WI38 (cell line): ENCODE results near the gene PMPCA.

Experiments
- H3K4me3 ChIP-seq: 2 replicates; pipeline ENCODE4 v1.5.1; 2011; ENCODE audit warnings: low read depth, mild to moderate bottlenecking, control low read depth, low read length
- TF ChIP-seq, protein P1 (sequence below): IDR thresholded peaks from 2 replicates; pipeline ENCODE4 v1.5.1; 2012; ENCODE audit warnings: low read depth, mild to moderate bottlenecking, control low read depth, low read length

PMPCA gene

GRCh38 chr9:136410500-136411287, at the start of gene PMPCA, which contains the start of gene ENTR1:
PMPCA (plus strand) TSS chr9:136410658; CDS start chr9:136410669, 11 bp downstream.
ENTR1 (minus strand) TSS chr9:136410614; CDS start chr9:136410397, 217 bp downstream.
- TF ChIP-seq, protein P1, sequence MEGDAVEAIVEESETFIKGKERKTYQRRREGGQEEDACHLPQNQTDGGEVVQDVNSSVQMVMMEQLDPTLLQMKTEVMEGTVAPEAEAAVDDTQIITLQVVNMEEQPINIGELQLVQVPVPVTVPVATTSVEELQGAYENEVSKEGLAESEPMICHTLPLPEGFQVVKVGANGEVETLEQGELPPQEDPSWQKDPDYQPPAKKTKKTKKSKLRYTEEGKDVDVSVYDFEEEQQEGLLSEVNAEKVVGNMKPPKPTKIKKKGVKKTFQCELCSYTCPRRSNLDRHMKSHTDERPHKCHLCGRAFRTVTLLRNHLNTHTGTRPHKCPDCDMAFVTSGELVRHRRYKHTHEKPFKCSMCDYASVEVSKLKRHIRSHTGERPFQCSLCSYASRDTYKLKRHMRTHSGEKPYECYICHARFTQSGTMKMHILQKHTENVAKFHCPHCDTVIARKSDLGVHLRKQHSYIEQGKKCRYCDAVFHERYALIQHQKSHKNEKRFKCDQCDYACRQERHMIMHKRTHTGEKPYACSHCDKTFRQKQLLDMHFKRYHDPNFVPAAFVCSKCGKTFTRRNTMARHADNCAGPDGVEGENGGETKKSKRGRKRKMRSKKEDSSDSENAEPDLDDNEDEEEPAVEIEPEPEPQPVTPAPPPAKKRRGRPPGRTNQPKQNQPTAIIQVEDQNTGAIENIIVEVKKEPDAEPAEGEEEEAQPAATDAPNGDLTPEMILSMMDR, result no peak

DNA sequence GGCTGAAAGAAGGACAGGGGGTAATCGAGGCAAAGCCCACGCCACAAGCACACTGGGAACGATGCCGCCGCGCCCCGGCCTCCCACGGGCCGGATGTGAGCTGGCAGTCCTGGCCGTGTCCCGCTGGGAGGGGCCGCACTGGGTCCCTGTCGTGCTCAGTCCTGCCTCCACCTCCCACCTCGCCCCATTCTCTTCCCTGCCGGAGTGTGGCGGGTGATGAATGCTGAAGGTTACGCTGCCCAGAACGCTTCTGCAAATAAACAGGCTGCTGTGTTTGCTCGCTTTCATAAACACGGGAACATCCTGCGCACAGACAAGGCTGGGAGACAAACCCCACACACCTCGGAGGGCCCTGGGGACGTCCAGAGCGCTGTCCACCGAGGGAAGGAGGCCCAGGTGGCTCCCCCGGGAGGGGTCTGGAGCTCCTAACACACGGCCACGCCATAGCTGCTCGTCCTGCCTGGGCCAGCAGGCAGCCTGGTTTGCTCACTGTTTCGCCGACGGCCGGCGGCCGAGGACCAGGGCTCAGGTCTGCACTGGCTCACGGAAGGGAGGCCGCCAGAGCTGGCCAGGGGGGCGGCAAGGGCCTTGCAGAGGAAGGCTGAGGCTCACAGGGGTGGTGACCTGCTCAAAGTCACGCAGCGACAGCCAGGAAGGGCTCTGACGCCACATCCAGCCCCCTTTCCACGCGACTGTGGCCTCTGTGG, 49.3 kb upstream of the PMPCA start:
- TF ChIP-seq, protein P1, result no peak
- peak overlapping the region; percentile 30 for H3K4me3 ChIP-seq

More at GRCh38 chr9:136410500-136411287, at the start of gene PMPCA, which contains the start of gene ENTR1:
- peak within 1 kb of the TSS; percentile 97 for H3K4me3 ChIP-seq

- TF ChIP-seq, protein P1, result no peak
- peak overlapping the region; percentile 30 for H3K4me3 ChIP-seq
These were observed 48.6 kb upstream of the PMPCA start for GRCh38 chr9:136361754-136362449.

- TF ChIP-seq, protein P1, result no peak
- 0 out of 2 replicates have a peak overlapping the region, but pooled peaks have one; percentile 4 for H3K4me3 ChIP-seq
These were observed 48.0 kb upstream of the PMPCA start for GRCh38 chr9:136362450-136362784.

DNA sequence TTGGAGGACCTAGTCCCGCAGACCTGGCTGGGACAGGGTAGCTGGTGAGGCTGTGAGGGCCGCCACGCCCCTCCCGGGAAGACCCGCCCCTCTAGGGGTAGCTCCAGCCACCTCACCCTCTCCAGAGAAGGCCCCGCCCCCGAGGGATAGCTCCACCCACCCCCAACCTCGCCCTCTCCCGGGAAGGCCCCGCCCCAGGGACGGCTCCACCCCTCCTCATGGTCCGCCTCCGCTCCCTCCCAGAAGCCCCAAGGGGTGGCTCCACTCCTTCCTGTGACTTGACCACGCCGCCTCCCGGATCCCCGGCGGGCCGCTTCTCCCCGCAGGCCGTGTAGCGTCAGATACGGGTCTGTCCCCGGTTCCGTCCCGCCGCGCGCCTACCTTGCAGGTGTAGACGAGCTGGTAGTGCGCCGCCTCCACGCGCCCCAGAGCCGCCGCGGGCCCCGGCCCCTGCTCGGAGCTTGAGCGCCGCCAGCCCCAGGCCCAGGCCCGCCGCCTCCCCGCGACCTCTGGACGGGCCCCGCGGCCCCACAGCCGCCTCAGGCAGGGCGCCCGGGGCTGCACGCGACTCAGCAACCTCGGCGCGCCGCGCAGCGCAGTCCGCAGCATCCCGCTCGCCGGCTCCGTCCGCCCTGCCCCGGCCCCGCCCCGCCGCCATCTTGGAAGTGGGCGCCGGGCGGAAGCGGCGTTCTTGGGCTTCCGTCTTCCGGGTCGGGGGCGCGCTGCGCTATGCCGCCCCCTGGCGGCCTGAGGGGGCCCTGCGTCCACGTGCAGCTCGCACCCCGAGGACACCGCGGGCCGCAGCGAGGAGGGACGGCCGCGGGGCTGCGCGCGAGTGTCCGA, 47.1 kb upstream of the PMPCA start, which contains the start of gene DNLZ:
DNLZ (minus strand) TSS at position 639 of the 843 bp plus-strand sequence; CDS start at position 609, 30 bp downstream.
- TF ChIP-seq, protein P1, result peak; percentile 69
- H3K4me3 ChIP-seq, result peak within 1 kb of the TSS; percentile 60

- H3K4me3 ChIP-seq, result no peak overlapping the region
These were observed 46.3 kb upstream of the PMPCA start for GRCh38 chr9:136363949-136364748.

More at GRCh38 chr9:136363949-136364748, 46.3 kb upstream of the PMPCA start:
- TF ChIP-seq, protein P1, result no peak
